Kidney epithelial cell (primary cell): Measurements from ENCODE around the gene AFF1. TPM values are rescaled to one million over a fixed set of nuclear protein-coding genes. Genes with fewer than 3 reads are reported as not detected.
A peak's percentile ranks its signal among the peaks of the same experiment; 100 is the strongest.

ENCODE experiments used
- DNase-seq: peaks from one replicate; pipeline ENCODE4 v3.0.0-alpha.2; 2010; ENCODE audit warnings: low read depth
- H3K27me3 ChIP-seq: 2 replicates; pipeline ENCODE4 v1.6.0; 2011; ENCODE audit warnings: low read length; ENCODE audit not compliant: control insufficient read depth, insufficient read depth
- H3K36me3 ChIP-seq: 2 replicates; pipeline ENCODE4 v1.5.1; 2011; ENCODE audit warnings: low read length; ENCODE audit not compliant: control insufficient read depth, insufficient read depth
- H3K4me3 ChIP-seq: 2 replicates; pipeline ENCODE4 v1.5.1; 2011; ENCODE audit warnings: low read depth, mild to moderate bottlenecking, control low read depth, low read length
- total RNA-seq: library from RNA; depleted of rRNA; stranded (reverse); fragments of >200 nt; gene quantifications from 2 replicates; pipeline ENCODE4 v1.2.3, GENCODE V29; 2015
- TF ChIP-seq, protein P1 (sequence below): IDR thresholded peaks from 2 replicates; pipeline ENCODE4 v1.5.1; 2011; ENCODE audit warnings: mild to moderate bottlenecking, moderate library complexity, low read length, control low read depth, inconsistent platforms; ENCODE audit not compliant: insufficient read depth, poor library complexity, severe bottlenecking

AFF1 gene
- total RNA-seq, 1 donor from 2014 or later, result 16.9 TPM

- Histone ChIP-seq H3K27me3 (no peaks in the 10 kb centered on the region), H3K4me3 (no peak overlapping the region), H3K36me3 (no peaks in the 10 kb centered on the region)
- no peak for DNase-seq
- TF ChIP-seq, protein P1, sequence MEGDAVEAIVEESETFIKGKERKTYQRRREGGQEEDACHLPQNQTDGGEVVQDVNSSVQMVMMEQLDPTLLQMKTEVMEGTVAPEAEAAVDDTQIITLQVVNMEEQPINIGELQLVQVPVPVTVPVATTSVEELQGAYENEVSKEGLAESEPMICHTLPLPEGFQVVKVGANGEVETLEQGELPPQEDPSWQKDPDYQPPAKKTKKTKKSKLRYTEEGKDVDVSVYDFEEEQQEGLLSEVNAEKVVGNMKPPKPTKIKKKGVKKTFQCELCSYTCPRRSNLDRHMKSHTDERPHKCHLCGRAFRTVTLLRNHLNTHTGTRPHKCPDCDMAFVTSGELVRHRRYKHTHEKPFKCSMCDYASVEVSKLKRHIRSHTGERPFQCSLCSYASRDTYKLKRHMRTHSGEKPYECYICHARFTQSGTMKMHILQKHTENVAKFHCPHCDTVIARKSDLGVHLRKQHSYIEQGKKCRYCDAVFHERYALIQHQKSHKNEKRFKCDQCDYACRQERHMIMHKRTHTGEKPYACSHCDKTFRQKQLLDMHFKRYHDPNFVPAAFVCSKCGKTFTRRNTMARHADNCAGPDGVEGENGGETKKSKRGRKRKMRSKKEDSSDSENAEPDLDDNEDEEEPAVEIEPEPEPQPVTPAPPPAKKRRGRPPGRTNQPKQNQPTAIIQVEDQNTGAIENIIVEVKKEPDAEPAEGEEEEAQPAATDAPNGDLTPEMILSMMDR, result no peak
These were observed 39.8 kb downstream of the AFF1 start for GRCh38 chr4:86974551-86974994.

DNA sequence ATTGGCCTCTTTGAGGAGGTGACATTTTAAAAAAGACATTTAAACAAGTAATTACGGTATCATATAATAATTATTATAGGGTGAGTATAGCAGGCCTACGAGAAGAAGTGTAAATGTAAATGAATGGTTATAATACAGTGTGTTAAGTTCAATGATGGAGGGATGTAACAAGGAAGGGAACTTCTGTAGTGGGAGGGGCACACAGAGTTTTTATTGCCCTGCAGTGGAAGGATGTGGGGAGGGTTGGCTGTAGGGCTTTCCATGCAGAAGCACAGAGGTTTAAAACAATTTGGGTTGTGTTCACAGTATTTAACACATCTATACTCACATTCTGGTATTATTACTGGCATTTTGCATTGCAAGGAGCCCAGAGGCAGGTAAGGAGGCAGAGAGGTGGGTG is 41.1 kb downstream of the AFF1 start:
- no peaks in the 10 kb centered on the region for H3K27me3 ChIP-seq
- TF ChIP-seq, protein P1, result no peak
- no peak for DNase-seq
- H3K4me3 ChIP-seq, result no peak overlapping the region
- no peaks in the 10 kb centered on the region for H3K36me3 ChIP-seq

DNA sequence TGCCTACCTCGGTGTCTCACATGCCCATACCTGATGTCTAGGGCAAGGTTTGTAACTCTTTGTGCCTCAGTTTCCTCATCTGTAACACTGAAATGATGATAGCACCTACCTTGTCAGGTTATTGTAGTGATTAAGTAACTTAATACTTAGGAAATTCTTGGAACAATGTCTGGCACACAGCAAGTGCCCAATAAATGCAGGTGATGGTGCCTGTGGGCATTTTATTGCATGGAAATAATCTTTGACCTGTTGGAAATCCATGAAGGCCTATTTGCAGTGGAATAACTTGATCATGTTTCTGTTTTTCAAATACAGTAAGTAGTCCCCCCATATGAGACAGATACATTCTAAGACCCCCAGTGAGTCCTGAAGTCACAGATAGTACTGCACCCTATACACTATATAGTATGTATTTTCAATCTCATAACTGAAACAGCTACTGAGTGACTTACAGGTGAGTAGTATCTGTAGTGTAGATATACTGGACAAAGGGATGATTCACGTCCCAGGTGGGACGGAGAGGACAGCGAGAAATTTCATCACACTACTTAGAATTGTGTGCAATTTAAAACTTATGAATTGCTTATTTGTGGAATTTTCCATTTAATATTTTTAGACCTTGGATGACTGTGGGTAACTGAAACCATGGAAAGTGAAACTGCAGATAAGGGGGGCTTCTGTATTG is 42.1 kb downstream of the AFF1 start:
- TF ChIP-seq, protein P1, result no peak
- H3K36me3 ChIP-seq, result no peaks in the 10 kb centered on the region
- no peak overlapping the region for H3K4me3 ChIP-seq
- no peaks in the 10 kb centered on the region for H3K27me3 ChIP-seq
- no peak for DNase-seq

DNA sequence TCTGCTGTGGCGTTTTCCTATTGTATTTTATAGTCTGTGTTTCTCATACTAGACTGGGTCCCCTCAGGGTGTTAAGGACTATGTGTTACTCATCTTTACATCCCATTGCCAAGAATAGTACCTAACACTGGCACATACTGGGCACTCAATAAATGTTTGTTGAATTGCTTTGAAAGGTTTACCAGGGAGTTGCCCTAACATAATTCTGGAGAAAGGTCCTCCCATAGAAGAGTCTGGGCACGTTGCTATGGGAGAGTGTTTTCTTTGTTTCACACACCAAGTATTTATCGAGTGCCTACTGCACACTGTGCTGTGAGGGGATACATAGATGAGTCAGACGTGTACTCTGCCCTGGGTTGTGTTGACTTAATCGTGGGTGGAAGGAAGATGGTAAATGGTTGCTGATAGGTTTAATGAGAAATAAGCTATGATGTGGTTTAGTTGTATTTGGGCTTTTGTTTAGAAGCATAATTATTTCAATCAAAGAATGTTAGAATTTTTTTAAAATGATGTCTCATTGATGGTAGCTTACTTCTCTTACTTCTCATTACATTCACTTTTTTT is 42.9 kb downstream of the AFF1 start:
- Histone ChIP-seq H3K27me3 (no peaks in the 10 kb centered on the region), H3K36me3 (no peaks in the 10 kb centered on the region), H3K4me3 (no peak overlapping the region)
- peak; percentile 70 for DNase-seq
- TF ChIP-seq, protein P1, result no peak

DNA sequence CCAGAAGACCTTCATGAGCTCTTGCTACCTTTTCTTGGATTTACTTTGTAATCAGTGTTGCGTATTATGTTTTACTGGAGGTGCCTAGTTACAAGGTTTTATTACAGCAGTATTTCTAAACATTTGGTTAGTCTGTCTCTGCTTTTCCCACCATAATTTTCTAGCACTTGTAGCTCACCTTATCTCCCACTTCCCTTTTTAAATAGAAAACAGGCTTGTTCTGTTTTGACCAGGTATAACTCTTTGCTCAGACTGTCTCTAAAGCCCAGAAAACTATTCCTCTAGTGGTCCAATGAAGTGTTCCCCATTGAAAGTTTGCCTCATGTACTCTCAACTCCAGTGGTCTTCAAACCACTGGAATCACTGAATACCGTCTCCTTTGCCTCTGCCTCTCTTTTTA is 43.9 kb downstream of the AFF1 start:
- no peaks in the 10 kb centered on the region for H3K27me3 ChIP-seq
- no peak for DNase-seq
- no peak overlapping the region for H3K4me3 ChIP-seq
- no peaks in the 10 kb centered on the region for H3K36me3 ChIP-seq
- TF ChIP-seq, protein P1, result no peak

DNA sequence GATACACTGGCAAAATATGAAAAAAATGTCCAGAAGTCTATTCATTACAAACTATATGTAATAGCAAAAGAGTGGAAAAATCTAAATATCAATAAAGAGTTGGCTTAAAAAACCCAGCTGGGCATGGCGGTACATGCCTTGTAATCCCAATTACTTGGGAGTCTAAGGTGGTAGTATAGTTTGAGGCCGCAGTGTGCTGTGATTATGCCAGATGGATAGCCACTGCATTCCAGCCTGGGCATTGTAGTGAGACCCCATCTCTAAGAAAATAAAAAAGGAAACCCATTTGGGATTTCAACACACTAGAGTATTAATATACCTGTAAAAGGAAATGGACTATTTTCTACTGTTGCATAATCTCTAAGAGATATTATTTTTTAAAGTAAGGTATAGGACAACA is 45.4 kb downstream of the AFF1 start:
- Histone ChIP-seq H3K4me3 (no peak overlapping the region), H3K36me3 (no peaks in the 10 kb centered on the region), H3K27me3 (no peaks in the 10 kb centered on the region)
- DNase-seq, result no peak
- TF ChIP-seq, protein P1, result no peak
